Aorta (tissue), 5 donors: ENCODE results near the gene CHAD. TPM values are rescaled to one million over a fixed set of nuclear protein-coding genes. Genes with fewer than 3 reads are reported as not detected.
A peak's percentile ranks its signal among the peaks of the same experiment; 100 is the strongest.
"Not testable (repeated sequence)": the region's sequence is repeated elsewhere in the genome, so short reads cannot be mapped to it uniquely, and the experiment has no call there.

Experiments
- ATAC-seq: fragments of 200-7000 bp; cut with Tn5 transposase; one replicate; pipeline ENCODE4 v1.9.1; 2022; ENCODE audit warnings: moderate library complexity; ENCODE audit not compliant: low FRiP score
- DNase-seq, 2 donors: peaks; one replicate each; pipeline ENCODE4 v3.0.0-alpha.2; 2020
- H3K27ac ChIP-seq, 2 donors: one replicate each; pipeline ENCODE4 v1.5.1; 2013; ENCODE audit warnings: low read length in 2 of 2, mild to moderate bottlenecking in 2 of 2, moderate library complexity in 2 of 2, control low read depth in 1 of 2, inconsistent platforms in 1 of 2, low read depth in 1 of 2
- H3K27me3 ChIP-seq, 2 donors: one replicate each; pipeline ENCODE4 v1.6.1; 2013; ENCODE audit warnings: control low read depth in 1 of 2, low read length in 1 of 2, mild to moderate bottlenecking in 1 of 2, moderate library complexity in 1 of 2; ENCODE audit not compliant: insufficient read depth in 2 of 2, control insufficient read depth in 1 of 2
- H3K36me3 ChIP-seq, 2 donors: one replicate each; pipeline ENCODE4 v1.6.1; 2013; ENCODE audit warnings: control low read depth in 1 of 2, low read length in 1 of 2, mild to moderate bottlenecking in 1 of 2; ENCODE audit not compliant: insufficient read depth in 2 of 2, control insufficient read depth in 1 of 2
- H3K4me1 ChIP-seq, 2 donors: one replicate each; pipeline ENCODE4 v1.6.1; 2013; ENCODE audit warnings: low read length in 2 of 2, control low read depth in 1 of 2, mild to moderate bottlenecking in 1 of 2, moderate library complexity in 1 of 2; ENCODE audit not compliant: insufficient read depth in 2 of 2, control insufficient read depth in 1 of 2
- H3K4me3 ChIP-seq, 2 donors: one replicate each; pipeline ENCODE4 v1.5.1; 2013; ENCODE audit warnings: low read length in 2 of 2, control low read depth in 1 of 2, mild to moderate bottlenecking in 1 of 2
- H3K9me3 ChIP-seq: one replicate; pipeline ENCODE4 v1.6.1; 2013; ENCODE audit warnings: mild to moderate bottlenecking, low read length; ENCODE audit not compliant: control insufficient read depth
- WGBS, 2 donors: extraction: QIAGEN DNeasy Blood & Tissue Kit; methylation state at CpG; one replicate each; pipeline ENCODE4 v1.1.7; 2013; 5-methylcytosine and 5-hydroxymethylcytosine counted together
- intact Hi-C, 2 donors: fragments of 100-400 bp; cut with DNase I; formaldehyde crosslinking; loops; one replicate each; pipeline versions ENCODE4 v1.14.2 to v1.15.0; 2022
- polyA plus RNA-seq, 2 donors: library from polyadenylated mRNA; stranded (reverse); fragments of 200-250 nt; gene quantifications; one replicate each; pipeline ENCODE4 v1.2.3, GENCODE V29; 2013
- total RNA-seq, 2 donors: library from RNA; stranded (reverse); fragmentation: NEBNext Ultra II Directional; extraction: Animal tissue kit (Norgen Biotek cat#: 25700); gene quantifications; one replicate each; pipeline ENCODE4 v1.2.1, GENCODE V29; 2021
- donor health status: healthy with polysubstance abuse.
- donor health status: Bipolar disorder and iron deficiency.
- donor health status: DM: no; HTN: no; CAD: no.
- donor health status: DM: no; HTN: no; CAD: no.
- donor health status: DM: yes; HTN: yes; CAD: no.

CHAD gene
- total and polyA plus RNA-seq, 4 donors, result 0.20 to 2.3 (median 0.57) TPM; not detected in 1

DNA sequence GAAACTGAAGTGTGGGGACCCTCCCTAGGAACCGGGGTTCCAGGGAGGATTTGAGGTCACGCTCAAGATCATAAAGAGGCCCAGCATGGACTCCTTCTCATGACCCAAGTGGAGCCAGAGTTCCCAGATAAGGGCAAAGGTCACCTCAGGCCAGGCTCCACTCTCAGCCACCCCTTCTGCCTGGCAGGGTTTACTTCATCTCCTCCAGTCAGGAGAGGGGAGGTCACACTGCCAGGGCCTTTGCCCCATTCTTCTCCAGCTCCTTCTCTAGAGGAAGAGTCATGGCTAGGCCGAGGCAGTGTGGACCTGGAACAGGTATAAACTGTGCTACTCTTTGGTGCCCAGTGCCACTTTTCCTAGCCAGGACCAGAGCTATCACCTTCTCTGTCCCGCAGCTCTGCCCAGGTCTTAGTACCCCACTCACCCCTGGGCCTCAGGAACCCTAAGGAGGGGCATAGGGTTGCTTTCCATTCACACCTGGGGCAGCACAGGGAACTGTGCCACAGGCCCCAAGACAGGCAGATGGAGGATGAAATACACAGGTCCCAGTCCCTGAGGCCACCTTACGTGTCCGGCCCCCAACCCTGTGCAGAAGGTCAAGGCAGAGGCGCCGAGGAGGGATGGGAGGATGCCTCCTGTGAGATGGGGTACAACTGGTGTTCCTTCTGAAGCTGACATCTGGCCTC lies 43.5 kb downstream of the CHAD start:
- no peaks in the 10 kb centered on the region for H3K36me3 ChIP-seq
- intact Hi-C loops, result no loop called here
- H3K4me1 ChIP-seq, result peaks cover 0 to 2% of the 10 kb centered on the region in 2 donors
- no peak overlapping the region for H3K4me3 ChIP-seq
- ATAC-seq, result no peak
- DNase-seq, result no peak
- WGBS, 2 donors, result 89 to 92% methylated on average over 8 of the region's 8 CpGs
- no peak overlapping the region for H3K27ac ChIP-seq
- H3K27me3 ChIP-seq, result no peaks in the 10 kb centered on the region
- H3K9me3 ChIP-seq, result no peaks in the 10 kb centered on the region

DNA sequence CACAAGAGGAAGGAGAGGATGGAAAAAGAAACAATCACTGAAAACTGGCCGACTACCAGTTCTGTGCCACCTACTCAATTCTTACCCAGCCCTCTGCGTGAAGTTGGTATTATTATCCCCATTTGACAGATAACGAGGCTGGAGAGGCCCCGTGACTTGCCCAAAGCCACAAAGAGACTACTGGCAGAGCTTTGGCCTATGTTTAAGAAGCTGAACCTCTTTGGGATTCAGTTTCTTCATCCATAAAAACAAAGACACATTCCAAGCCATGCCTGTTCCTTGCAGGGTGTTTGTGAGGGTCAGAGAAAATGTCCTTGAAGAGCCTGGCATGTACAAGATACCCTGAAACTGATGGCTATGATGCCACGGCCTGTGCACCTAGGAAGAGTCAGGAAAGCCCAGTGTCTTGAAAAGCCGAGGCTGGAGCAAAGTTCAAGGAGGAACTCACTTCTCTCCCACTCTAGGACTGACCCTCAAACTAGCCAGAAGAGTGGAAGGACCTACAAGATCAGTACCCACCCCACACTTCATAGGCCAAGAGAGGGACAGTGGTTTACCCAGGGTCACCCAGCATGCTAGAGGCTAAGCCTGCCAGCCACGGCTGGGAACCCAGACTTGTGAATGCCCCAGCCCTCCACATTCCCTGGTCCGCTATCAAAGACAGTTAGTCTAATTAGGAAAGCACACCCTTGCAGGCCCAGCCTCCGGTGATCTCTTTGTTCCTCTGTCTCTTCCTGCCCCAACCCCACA lies 44.3 kb downstream of the CHAD start:
- Histone ChIP-seq H3K4me3 (no peak overlapping the region), H3K4me1 (peaks cover 0 to 2% of the 10 kb centered on the region in 2 donors), H3K27ac (no peak overlapping the region), H3K9me3 (no peaks in the 10 kb centered on the region), H3K36me3 (no peaks in the 10 kb centered on the region), H3K27me3 (no peaks in the 10 kb centered on the region)
- WGBS, 2 donors, result 80 to 88% methylated on average over 9 of the region's 9 CpGs
- intact Hi-C loops, result no loop called here
- ATAC-seq (no peak), DNase-seq (no peak)

DNA sequence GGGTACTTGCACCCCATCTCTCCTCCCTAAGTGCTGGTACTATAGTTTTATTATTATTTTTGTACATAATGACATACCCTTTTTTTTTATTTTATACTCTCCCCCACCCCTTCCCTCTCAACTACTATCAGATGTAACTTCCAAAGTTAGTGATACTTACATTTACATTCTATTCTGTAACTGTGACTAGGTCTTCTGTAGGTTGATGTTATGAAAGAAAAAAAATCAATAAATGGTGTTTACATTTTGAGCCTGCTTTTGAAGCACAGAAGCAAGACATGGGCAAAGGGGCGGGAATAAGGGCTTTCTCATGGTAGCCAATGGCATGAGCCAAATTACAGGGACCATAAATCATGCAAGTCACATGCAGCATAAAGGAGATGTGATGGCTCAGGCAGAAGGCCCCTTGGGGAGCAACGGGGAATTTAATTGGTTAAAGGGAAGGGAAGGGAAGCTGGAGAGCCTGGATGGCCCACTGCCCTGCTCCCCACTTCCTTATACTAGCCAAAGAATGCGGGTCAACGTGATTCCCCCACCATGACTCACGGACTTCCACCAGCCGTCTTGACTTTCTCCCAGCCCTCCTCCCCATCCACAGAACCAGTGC lies 45.0 kb downstream of the CHAD start:
- DNase-seq (peak in 1 of 2 donors; percentile 73), ATAC-seq (no peak)
- intact Hi-C loops, result no loop called here
- Histone ChIP-seq H3K4me1 (peaks cover 0 to 2% of the 10 kb centered on the region in 2 donors), H3K4me3 (no peak overlapping the region), H3K27ac (no peak overlapping the region), H3K36me3 (no peaks in the 10 kb centered on the region), H3K27me3 (no peaks in the 10 kb centered on the region), H3K9me3 (no peaks in the 10 kb centered on the region)
- 50 to 64% methylated on average over 6 of the region's 6 CpGs for WGBS, 2 donors

- 96 to 98% methylated on average over 2 of the region's 2 CpGs for WGBS, 2 donors
- H3K4me1 ChIP-seq, result peaks cover 0 to 2% of the 10 kb centered on the region in 2 donors
- no peak overlapping the region for H3K27ac ChIP-seq
- no peak overlapping the region for H3K4me3 ChIP-seq
- ATAC-seq, result no peak
- no peak for DNase-seq
- intact Hi-C loops, result no loop called here
- no peaks in the 10 kb centered on the region for H3K9me3 ChIP-seq
- no peaks in the 10 kb centered on the region for H3K36me3 ChIP-seq
- H3K27me3 ChIP-seq, result no peaks in the 10 kb centered on the region
Measured at GRCh38 chr17:50422738-50423137, 45.9 kb downstream of the CHAD start.

DNA sequence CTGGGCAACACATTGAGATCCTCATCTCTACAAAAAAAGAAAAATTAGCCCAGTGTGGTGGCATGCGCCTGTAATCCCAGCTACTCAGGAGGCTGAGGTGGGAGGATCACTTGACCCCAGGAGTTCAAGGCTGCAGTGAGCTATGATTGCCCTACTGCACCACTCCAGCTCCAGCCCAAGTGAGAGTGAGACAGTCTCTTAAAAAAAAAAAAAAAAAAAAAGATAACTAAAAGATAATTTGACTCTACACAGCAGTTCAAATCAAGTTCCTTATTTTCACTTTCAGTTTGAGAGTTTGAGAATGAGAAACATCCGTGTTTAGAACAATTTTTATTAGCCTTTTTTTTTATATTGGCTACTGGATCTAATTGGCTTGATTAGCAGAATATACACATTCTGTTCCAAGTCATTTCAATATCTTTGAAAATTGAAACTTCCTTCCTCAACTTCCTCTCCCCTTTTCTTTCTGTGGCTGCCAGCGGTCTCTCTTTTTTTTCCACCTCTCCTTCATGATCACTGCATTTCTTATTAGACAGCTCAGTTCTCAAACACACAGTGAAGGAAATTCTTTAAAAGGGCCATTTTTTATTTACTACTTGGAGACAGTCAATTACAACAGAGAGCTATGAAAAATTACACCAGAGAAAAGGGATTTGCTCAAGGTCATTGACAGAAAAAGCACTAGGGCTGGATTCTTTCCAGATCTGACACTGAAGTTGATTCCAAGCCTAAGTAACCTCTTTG lies 47.2 kb downstream of the CHAD start:
- Histone ChIP-seq H3K27me3 (no peaks in the 10 kb centered on the region), H3K9me3 (no peaks in the 10 kb centered on the region), H3K4me1 (no peaks in the 10 kb centered on the region), H3K4me3 (no peak overlapping the region), H3K27ac (no peak overlapping the region), H3K36me3 (no peaks in the 10 kb centered on the region)
- DNase-seq, result no peak
- WGBS, 2 donors, result 65 to 69% methylated on average over 3 of the region's 3 CpGs
- peak; percentile 23 for ATAC-seq
- intact Hi-C loops, result no loop called here

GRCh38 chr17:50420419-50421112 lies 48.1 kb downstream of the CHAD start:
- no peaks in the 10 kb centered on the region for H3K27me3 ChIP-seq
- 86 to 88% methylated on average over 6 of the region's 6 CpGs for WGBS, 2 donors
- peak; percentile 58 for ATAC-seq

DNA sequence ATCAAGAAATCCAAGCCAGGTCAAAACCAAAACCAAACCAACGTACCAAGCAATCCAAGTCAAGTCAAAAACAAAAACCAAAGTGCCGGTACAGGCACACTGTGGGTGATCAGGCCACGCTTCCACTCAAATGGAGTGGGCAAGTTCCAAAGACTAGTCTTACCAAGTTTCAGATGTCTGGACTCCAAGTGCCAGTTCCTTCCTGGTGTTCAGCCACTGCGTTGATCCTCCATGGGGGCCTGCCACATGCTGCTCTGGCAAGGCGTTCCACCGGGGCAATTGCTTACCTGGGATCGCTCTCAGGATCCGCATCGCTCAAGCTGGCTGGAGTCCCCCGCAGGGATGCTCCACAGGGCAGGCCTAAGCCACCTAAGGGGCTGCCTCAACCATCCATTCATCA lies 49.1 kb downstream of the CHAD start:
- H3K36me3 ChIP-seq, ATAC-seq, H3K4me1 ChIP-seq, H3K9me3 ChIP-seq, intact Hi-C loops, H3K27ac ChIP-seq, H3K4me3 ChIP-seq, DNase-seq, H3K27me3 ChIP-seq: not testable (repeated sequence)
- WGBS, 2 donors, result 96% methylated on average over 10 of the region's 10 CpGs

More at GRCh38 chr17:50420419-50421112, 48.1 kb downstream of the CHAD start:
- H3K27ac ChIP-seq, result no peak overlapping the region
- H3K36me3 ChIP-seq, result no peaks in the 10 kb centered on the region
- intact Hi-C loops, result no loop called here
- H3K4me1 ChIP-seq, result no peaks in the 10 kb centered on the region
- H3K9me3 ChIP-seq, result no peaks in the 10 kb centered on the region
- no peak overlapping the region for H3K4me3 ChIP-seq
- no peak for DNase-seq

DNA sequence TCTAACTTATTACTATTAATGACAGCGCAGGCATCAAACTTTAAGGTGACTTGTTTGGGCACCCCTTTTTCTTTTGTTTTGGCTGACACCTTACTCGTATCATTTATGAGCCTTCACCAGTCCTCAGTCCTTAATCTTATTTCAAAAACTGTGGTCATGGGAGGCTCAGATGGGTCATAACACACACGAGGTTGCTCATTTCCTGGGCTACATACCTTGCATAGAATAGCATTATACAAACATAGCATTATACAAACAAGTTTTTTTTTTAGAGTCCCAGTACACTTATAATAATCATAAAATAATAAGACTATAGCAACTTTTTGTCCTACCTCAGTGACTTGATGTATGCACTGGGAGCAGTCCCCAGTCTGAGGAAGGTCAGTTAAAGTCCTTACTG lies 53.9 kb downstream of the CHAD start:
- Histone ChIP-seq H3K9me3 (no peaks in the 10 kb centered on the region), H3K4me1 (no peaks in the 10 kb centered on the region), H3K4me3 (no peak overlapping the region), H3K27me3 (no peaks in the 10 kb centered on the region), H3K27ac (no peak overlapping the region), H3K36me3 (no peaks in the 10 kb centered on the region)
- no peak for ATAC-seq
- intact Hi-C loops, result no loop called here
- DNase-seq, result no peak
- 72 to 73% methylated on average over 3 of the region's 3 CpGs for WGBS, 2 donors
